CD4-positive, alpha-beta T cell treated with Interleukin-4 for 4 hours (primary cell): ENCODE measurements around the gene ZNF81.
"Not testable (repeated sequence)": the region's sequence is repeated elsewhere in the genome, so short reads cannot be mapped to it uniquely, and the experiment has no call there.

Experiments used
- DNase-seq: peaks from one replicate; pipeline ENCODE4 v3.0.0-alpha.2; 2020

ZNF81 gene

GRCh38 chrX:47836164-47837072 is at the start of gene ZNF81:
Gene ZNF81 (plus strand): TSS chrX:47836902. CDS start chrX:47846268, 9,366 bp downstream.
- peak; percentile 93 for DNase-seq

GRCh38 chrX:47796433-47796906 is 40.2 kb upstream of the ZNF81 start:
- no peak for DNase-seq

- DNase-seq: no peak
Measured at GRCh38 chrX:47797084-47797483, 39.6 kb upstream of the ZNF81 start.

- DNase-seq: no peak
Measured at GRCh38 chrX:47798861-47799260, 37.8 kb upstream of the ZNF81 start.

- no peak for DNase-seq
Measured at GRCh38 chrX:47802589-47802988, 34.1 kb upstream of the ZNF81 start.

GRCh38 chrX:47803103-47803502 is 33.6 kb upstream of the ZNF81 start:
- DNase-seq: not testable (repeated sequence)

GRCh38 chrX:47804315-47804714 is 32.4 kb upstream of the ZNF81 start:
- no peak for DNase-seq

GRCh38 chrX:47805844-47806243 is 30.9 kb upstream of the ZNF81 start:
- DNase-seq: not testable (repeated sequence)

GRCh38 chrX:47806415-47807271 is 30.1 kb upstream of the ZNF81 start:
- not testable (repeated sequence) for DNase-seq

- DNase-seq: not testable (repeated sequence)
Measured at GRCh38 chrX:47807272-47807538, 29.5 kb upstream of the ZNF81 start.

- no peak for DNase-seq
Measured at GRCh38 chrX:47807548-47807947, 29.2 kb upstream of the ZNF81 start.

- DNase-seq: no peak
Measured at GRCh38 chrX:47808904-47809788, 27.6 kb upstream of the ZNF81 start.

GRCh38 chrX:47814851-47815250 is 21.9 kb upstream of the ZNF81 start:
- DNase-seq: no peak

GRCh38 chrX:47815901-47816845 is 20.5 kb upstream of the ZNF81 start:
- no peak for DNase-seq

- DNase-seq: no peak
Measured at GRCh38 chrX:47817421-47817820, 19.3 kb upstream of the ZNF81 start.

- no peak for DNase-seq
Measured at GRCh38 chrX:47817897-47818296, 18.8 kb upstream of the ZNF81 start.

GRCh38 chrX:47828984-47829383 is 7.7 kb upstream of the ZNF81 start:
- DNase-seq: no peak

- peak; percentile 56 for DNase-seq
Measured at GRCh38 chrX:47831788-47832187, 4.9 kb upstream of the ZNF81 start.

GRCh38 chrX:47838361-47838760 is 1.7 kb downstream of the ZNF81 start:
- DNase-seq: no peak

GRCh38 chrX:47840111-47840510 is 3.4 kb downstream of the ZNF81 start:
- no peak for DNase-seq

- no peak for DNase-seq
Measured at GRCh38 chrX:47843363-47843762, 6.7 kb downstream of the ZNF81 start.

- no peak for DNase-seq
Measured at GRCh38 chrX:47844117-47844516, 7.4 kb downstream of the ZNF81 start.
